Stimulated activated CD8-positive, alpha-beta memory T cell treated with anti-CD3 and anti-CD28 coated beads, Interleukin-15, amount 100 ng/mL, for 24 hours (primary cell): Measurements from ENCODE around the gene TNS1.

Source experiments
- DNase-seq: peaks from one replicate; pipeline ENCODE4 v3.0.0-alpha.2; 2020; ENCODE audit warnings: low read depth

The TNS1 gene

DNA sequence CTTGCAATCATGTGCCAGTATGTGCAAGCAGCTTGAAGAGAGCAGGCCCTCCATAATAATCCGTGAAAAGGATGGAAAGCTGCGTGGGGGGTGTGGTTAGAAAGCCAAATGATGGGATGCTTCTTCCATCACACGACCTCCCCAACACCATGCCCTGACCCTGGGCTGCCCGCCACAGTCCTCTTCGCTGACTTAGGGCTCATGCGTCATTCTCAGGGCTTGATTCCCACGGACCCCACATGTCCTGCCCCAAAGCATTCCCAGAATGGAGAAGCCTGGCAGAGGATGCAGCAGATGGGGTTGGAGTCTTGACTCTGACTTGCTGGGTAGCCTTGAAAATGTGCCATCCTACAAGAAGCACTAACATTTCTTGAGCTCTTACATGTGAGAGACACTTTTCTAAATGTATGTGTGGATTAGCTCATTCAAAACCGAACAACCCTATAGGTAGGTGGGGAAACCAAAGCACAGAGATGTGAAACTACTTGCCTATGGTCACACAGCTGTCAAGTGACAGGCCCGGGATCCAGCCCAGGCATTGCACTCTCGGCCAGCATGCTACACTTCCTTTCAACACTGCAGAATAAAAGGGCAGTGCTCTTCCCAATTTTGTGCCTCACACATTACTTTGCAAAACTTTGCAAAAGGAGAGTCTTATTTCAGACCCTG is 3.7 kb downstream of the TNS1 start:
- no peak for DNase-seq

GRCh38 chr2:217997510-217997909 is 5.3 kb downstream of the TNS1 start:
- no peak for DNase-seq

DNA sequence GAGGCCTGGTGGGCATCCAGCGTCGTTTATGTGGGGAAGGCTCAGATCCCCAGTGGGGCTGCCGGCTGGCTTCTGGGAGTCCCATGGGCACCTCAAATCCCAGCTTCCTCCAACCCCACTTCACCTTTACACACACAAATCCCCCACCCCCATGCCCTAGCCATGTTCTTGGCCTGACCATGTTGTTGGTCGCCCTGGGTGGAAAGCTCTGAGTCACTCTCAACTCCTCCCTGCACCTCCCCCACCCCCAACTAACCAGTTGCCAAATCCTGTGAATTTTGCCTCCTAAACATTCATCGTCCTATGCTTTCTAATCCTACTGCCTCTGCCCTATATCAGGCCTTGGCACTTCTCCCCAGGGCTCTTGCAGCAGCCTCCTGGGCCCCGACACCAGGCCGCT is 6.4 kb downstream of the TNS1 start:
- no peak for DNase-seq

GRCh38 chr2:217995731-217996231 is 7.0 kb downstream of the TNS1 start:
- no peak for DNase-seq

DNA sequence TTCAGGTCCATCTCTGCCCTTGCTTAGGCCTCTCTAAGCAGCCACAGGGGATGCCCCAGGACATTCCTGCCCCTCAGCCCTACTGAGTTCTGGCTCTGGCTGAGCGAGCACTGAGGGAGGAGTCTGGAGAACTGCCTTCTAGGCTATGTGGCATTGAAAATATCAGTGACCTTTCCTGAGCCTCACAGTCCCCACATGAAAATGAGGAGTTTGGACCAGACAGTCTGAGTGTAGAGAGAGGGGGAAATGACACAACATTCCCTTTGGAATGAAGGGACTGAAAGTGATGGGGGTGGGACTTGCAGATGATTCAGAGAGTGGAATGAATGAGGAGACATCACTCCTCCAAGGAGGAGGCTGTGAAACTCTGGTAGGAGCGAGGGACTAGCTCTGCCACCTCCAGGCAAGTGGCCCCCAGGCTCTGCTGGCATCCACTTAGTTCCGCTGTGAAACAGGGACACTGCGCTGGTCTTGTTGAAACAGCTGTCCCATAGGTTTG is 8.0 kb downstream of the TNS1 start:
- no peak for DNase-seq

DNA sequence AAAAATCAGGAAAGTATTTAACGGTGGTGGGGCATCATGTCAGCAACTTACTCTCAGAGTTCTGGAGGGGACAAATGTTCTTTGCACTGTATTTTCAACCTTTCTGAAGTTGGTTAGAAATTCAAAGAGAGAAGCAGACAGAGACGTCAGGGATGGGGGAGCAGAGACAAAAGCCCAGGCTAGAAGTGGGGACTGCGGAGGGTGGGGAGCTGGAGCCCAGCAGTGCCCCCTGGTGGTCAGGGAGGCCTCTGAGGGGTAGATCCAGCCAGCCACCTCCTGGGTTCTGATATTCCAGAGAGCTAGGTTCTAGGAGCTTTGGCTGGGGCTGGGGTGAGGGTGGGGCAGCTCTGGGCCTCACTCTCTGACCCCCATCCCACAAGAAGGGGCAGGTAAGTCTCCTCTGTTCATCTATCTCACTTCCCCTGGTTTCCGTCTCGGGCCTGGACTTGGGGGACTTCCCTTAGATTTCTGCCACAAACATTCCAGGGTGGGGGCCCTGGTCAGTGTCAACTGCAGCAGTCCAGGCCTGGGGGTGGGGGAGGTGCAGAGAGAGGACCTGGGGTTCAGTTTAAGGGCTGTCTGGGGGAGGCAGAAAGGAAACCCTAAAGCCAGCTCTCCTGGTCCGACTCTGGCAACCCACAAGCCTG is 8.9 kb downstream of the TNS1 start:
- peak; percentile 43 for DNase-seq

GRCh38 chr2:217993138-217993537 is 9.7 kb downstream of the TNS1 start:
- DNase-seq = no peak

GRCh38 chr2:217992061-217992460 is 10.7 kb downstream of the TNS1 start:
- no peak for DNase-seq

DNA sequence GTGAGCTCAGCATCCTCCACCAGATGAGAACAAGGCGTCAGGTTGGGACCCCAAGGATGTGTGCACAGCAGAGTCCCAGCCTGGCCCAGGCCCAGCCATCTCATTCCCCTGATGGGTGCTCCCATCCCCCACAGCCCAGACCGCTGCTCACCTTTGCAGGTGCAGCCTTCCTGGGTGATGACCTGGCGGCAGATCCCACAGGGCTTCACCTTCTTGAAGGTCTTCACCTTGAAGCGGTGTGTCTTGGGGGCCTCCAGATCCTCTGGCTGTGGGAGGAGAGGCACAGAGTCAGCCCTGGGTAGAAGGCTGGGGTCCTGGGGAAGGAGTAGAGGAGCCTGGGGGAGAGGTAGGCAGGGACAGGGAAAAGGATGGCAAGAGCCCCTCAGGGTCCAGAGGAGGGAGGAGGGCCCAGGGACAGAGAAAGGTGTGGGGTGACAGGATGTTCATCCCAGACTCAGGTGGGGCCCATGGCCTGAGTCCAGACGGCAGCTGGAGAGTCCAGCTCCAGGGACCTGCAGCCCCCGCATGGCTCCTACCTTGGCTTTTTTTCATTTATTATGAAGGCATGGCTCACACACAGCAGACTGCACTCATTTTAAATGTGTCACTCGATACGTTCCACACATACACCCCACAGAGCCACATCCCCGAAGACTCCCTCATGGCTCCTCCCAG is 11.9 kb downstream of the TNS1 start:
- DNase-seq = no peak

DNA sequence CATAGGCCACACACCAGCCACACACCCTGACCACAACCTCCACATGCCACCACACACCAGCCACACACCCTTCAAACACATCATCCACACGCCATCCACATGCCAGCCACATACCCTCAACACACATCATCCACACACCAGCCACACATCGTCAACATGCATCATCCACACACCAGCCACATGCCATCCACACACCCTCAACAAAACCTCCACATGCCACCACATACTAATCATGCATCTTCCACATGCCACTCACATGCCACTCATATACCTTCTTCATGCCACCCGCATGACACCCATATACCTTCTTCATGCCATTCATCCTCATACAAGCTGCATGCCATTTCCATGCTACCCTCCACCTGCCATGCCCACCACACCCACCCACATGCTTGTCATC is 12.4 kb downstream of the TNS1 start:
- no peak for DNase-seq

DNA sequence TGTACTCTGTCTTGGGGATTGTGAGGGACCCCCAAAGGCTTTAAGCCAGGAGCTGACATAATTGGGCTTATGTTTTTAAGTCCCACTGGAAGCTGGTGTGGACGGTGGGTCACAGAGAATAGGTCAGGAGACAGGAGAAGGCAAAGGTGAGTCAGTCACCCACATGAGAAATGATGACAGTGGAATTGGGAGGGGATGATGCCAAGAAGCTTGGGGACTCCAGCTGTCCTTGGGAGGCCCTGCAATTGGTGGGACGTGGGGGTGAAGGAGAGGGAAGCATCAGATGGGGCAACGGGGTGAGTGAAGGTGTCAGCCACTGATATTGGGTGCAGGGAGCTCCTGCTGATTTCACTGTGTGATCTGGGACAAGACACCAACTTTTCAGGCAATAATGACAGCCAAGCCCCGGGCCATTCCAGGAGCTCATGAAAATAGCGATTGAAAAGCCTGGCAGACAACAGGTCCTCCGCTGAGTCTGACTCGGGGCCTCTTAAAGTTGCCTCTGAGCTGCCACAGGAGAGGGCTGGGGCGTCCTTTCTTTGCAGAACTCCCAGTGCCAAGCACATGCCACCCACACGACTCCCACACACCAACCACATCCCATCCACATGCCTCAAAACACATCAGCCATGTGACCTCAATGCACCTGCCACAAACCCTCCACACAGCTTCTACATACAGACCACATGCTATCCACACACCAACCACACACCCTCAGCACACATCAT is 13.4 kb downstream of the TNS1 start:
- DNase-seq = no peak

DNA sequence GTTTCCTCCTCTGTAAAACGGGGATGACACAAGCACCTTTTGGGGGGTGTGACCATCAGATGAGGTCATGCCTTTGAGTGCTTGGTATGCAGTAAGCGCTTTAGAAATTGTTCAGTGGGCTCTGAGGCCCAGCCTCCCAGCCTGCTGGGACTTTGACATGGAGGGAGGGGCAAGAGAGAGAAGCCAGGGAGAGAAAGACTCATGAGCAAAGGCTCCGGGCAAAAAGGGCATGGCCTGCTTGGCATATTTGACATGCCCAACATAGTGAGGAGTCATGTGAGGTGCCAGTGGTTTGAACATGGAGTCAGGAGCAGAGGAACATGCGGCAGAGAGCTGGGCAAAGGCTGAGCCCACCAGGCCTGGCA is 14.0 kb downstream of the TNS1 start:
- no peak for DNase-seq

DNA sequence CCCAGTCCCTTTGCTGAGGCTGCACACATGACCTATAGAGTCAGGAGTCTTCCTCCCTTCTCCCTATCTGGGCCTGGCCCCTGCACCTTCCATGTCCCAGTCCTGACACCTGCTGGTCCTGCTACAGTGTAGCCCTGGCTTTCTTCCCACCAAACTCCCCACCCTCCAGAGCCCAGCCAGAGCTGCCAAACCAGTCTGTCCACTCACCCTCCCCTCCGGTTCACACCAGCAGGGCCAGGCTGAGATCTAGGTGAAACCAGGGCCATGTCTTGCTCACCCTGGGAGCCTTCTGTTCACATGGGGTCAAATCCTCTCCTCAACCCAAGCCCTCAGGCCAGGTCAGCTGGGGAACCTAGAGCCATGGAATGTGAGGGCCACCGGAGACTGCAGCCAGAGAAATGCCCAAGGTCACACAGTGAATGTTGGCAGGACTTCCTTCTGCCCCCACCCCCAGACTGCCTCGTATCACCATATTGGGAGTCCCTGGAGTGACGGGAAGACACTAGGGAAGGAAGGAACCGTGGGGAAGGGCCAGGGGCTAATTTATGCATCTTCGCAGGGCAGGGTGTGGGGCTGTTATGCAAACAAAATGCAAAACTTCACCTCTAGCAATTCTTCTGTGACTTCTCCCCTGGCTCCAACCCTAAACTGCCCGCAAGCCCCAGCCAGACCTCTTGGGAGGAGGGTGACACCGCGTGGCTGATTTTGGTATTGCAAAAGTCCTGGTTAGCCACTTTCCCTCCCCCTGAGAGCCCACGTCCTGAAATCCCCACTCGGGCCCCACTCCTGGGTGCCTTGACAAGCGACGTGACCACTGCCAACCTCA is 14.6 kb downstream of the TNS1 start:
- peak; percentile 53 for DNase-seq

DNA sequence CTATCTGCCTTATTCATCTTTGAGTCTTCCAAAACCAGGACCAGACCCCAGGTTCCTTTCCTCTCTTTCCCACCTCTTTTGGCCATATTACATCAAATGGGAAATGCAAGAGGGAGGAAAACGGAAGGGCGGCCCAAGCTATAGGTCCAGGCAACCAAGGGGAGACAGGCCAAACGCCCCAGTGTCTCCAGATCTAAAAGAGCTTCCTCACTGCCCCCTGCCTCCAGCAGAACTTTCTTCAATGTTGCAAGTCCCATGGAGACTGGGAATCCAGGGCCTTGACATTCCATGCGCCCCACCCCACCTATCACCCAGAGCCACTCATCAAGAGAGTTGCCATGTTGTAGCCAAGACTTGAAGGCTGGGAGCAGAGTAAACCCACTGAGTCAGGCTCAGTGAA is 15.4 kb downstream of the TNS1 start:
- DNase-seq = no peak

- no peak for DNase-seq
Observed at GRCh38 chr2:217986256-217986961, 16.4 kb downstream of the TNS1 start.

GRCh38 chr2:217983276-217984233 is 19.2 kb downstream of the TNS1 start:
- DNase-seq = no peak

DNA sequence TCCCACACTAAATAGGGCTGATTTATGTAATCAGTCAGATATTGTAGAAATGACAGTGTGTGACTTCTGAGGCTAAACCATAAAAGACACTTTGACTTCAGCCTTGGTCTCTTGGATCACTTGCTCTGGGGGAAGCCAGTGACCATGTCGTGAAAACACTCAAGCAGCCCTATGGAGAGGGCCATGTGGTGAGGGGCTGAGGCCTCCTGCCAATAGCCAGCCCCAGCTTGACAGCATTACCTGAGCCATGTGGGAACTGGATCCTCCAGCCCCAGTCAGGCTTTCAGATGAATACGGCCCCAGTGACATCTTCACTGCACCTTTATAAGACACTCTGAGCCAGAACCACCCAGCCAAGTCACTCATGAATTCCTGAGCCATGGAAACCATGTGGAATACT is 20.8 kb downstream of the TNS1 start:
- no peak for DNase-seq

DNA sequence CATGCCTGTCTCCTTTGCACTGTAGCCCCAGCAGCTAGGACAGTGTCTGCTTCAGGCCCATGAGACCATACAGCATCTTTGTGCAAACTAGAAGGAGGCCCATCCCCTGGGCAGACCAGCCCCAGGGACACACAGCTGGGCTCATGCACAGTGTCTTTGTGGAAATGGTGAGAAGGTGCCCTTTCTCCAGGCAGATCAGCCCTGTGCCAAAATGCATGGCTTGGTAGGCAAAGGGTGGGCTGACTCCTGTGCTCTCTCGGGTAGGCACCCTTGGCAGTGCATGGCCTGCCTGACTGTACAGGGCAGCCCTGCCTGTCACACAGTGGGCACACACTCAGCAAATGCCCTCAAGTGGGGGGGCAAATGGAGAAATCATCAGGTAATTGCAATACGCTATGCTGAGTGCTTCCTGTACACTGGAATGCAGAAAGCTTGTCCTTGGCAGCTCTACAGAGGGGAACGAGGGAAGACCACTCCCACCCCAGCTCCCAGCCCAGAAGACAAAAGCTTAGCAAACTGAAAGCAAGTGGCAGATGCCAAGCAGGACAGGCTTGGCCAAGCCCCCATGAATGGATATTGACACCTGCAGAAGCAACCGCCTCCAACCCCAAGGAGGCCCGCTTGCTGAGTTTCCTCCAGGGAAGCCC is 21.6 kb downstream of the TNS1 start:
- no peak for DNase-seq

DNA sequence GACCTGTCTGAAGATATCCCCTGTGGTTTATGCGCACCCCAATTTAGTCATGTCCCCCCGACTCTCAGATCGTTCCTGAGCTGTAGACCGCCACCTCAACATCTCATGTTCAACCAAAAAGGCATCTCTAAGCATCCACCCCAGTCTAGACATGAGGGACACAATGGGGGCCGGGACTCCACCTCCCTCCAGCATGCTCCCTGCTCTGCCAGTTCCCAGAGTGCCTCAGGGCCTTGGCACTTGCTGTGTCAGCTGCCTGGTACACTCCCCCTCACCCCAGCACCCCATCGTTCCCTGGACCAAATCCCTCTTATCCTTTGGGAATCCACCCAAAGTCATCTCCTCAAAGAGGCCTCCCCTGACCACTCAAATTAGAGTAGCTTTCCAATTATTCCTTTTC is 22.2 kb downstream of the TNS1 start:
- DNase-seq = no peak
